ENCODE data around the gene CSNK2A2.

Gene CSNK2A2

DNA sequence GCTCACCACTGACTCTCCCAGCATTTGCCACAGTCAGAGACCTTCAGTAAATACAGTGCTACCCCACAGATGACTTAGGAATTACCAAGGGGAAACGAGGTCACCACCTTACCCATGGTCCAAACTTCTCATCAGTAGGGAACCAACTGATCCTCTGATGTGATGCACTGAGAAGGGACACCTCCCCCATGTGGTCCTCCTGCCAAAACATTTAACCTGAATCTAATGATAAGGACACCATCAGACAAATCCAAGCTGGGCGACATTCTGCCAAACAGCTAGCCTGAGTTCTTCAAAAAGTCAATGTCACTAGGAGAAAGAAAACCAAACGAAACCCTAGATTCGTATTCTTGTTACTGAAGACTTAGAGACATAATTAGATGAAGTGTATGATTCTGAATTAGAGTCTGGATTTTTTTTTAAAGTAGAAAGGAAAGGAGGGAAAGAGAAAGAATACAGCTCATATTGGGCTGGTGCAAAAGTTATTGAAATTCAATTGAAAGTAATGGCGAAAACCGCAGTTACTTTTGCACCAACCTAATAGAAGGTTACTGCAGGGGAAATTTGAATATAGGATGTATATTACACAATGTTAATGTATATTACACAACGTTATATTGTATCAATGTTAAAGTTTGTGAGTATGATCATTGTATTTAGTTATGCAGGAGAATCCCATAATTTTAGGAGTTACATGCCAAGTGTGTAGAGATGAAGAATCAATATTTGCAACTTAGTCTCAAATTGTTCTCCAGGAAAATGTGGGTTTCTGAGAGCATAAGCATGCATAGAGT lies 2.3 kb upstream of the CSNK2A2 start:
- TF ChIP-seq, protein P1, sequence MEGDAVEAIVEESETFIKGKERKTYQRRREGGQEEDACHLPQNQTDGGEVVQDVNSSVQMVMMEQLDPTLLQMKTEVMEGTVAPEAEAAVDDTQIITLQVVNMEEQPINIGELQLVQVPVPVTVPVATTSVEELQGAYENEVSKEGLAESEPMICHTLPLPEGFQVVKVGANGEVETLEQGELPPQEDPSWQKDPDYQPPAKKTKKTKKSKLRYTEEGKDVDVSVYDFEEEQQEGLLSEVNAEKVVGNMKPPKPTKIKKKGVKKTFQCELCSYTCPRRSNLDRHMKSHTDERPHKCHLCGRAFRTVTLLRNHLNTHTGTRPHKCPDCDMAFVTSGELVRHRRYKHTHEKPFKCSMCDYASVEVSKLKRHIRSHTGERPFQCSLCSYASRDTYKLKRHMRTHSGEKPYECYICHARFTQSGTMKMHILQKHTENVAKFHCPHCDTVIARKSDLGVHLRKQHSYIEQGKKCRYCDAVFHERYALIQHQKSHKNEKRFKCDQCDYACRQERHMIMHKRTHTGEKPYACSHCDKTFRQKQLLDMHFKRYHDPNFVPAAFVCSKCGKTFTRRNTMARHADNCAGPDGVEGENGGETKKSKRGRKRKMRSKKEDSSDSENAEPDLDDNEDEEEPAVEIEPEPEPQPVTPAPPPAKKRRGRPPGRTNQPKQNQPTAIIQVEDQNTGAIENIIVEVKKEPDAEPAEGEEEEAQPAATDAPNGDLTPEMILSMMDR (conservative IDR thresholded peaks at IDR 0.05; ENCODE audit: control insufficient read depth, insufficient read depth, low read depth, low read length): no peak
- DNase-seq (ENCODE audit: low read depth): no peak
- H3K4me3 ChIP-seq (ENCODE audit: control insufficient read depth, low read depth, low read length): no peak overlapping the region

DNA sequence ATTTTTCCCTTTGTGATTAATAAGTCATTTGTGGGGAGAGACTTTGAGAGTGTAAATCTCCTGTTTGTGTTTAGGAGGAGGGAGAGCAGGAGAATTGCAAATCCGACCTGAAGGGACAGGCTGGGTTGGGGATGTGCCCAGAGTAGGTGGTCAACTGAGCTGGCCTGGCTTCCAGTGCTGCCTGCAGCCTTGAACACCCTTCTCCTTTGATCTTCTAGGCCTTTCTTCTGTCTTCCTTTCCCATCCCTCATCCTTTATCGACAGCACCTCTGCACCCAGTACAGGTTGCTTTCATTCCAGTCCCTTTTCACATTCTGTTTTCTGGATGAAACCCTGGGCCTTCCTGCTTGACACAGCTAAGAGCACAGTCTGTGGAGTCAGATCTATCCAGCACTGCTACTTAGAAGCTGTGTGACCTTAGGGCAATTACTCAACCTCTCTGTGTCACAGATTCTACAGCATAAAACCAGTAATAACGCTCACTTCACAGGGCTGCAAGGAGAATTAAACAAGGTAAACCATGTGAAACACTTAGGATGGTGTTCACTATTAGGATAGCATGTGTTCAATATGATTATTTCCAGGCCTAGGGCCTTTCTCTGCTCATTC lies 1.0 kb upstream of the CSNK2A2 start:
- DNase-seq (ENCODE audit: low read depth): no peak
- TF ChIP-seq, protein P1 (conservative IDR thresholded peaks at IDR 0.05; ENCODE audit: control insufficient read depth, insufficient read depth, low read depth, low read length): no peak
- no peak overlapping the region for H3K4me3 ChIP-seq (ENCODE audit: control insufficient read depth, low read depth, low read length)

- H3K4me3 ChIP-seq (ENCODE audit: control insufficient read depth, low read depth, low read length): peak overlapping the region; percentile 83
- TF ChIP-seq, protein P1 (conservative IDR thresholded peaks at IDR 0.05; ENCODE audit: control insufficient read depth, insufficient read depth, low read depth, low read length): no peak
- DNase-seq (ENCODE audit: low read depth): no peak
Observed at GRCh38 chr16:58197314-58198012, 443 bp downstream of the CSNK2A2 start.

DNA sequence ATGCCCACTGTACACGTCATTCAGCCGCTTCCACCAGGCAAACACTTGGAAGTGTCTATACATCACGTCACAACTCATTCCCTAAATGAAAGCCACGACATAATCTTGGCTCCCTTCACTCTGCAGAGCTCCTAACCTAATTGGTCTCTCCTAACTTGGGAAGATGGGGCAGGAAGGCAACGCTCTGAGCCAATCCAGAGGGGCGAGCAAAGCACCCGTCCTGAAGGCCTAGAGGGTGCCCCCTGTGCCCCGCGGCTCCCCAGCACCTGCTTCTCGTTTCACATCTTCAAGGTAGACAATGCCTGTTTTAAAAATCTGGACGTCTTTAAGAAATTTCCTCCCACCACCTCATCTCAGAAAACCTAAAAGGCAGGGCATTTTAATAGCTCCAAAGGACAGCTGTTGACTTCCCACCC lies 1.0 kb downstream of the CSNK2A2 start:
- TF ChIP-seq, protein P1 (conservative IDR thresholded peaks at IDR 0.05; ENCODE audit: control insufficient read depth, insufficient read depth, low read depth, low read length): no peak
- peak; percentile 69 for DNase-seq (ENCODE audit: low read depth)
- peak overlapping the region; percentile 83 for H3K4me3 ChIP-seq (ENCODE audit: control insufficient read depth, low read depth, low read length)

GRCh38 chr16:58195771-58196170 lies 2.1 kb downstream of the CSNK2A2 start:
- TF ChIP-seq, protein P1 (conservative IDR thresholded peaks at IDR 0.05; ENCODE audit: control insufficient read depth, insufficient read depth, low read depth, low read length): no peak
- H3K4me3 ChIP-seq (ENCODE audit: control insufficient read depth, low read depth, low read length): no peak overlapping the region
- DNase-seq (ENCODE audit: low read depth): no peak

GRCh38 chr16:58195344-58195743 lies 2.6 kb downstream of the CSNK2A2 start:
- DNase-seq (ENCODE audit: low read depth): no peak
- TF ChIP-seq, protein P1 (conservative IDR thresholded peaks at IDR 0.05; ENCODE audit: control insufficient read depth, insufficient read depth, low read depth, low read length): no peak
- no peak overlapping the region for H3K4me3 ChIP-seq (ENCODE audit: control insufficient read depth, low read depth, low read length)
